DND-41 (cell line): ENCODE results near the gene FOXP1.

Experiments used
- ATAC-seq: fragments of 200-7000 bp; cut with Tn5 transposase; 3 replicates; pipeline ENCODE4 v1.9.1; 2021; ENCODE audit warnings: low read depth; ENCODE audit not compliant: insufficient read depth
- DNase-seq: peaks from one replicate; pipeline ENCODE4 v3.0.0-alpha.2; 2020
- H2AFZ ChIP-seq: 2 replicates; pipeline ENCODE4 v1.6.0; 2012; ENCODE audit warnings: low read depth, low read length
- H3K27ac ChIP-seq: 2 replicates; pipeline ENCODE4 v1.5.1; 2012; ENCODE audit warnings: low read length, inconsistent platforms
- H3K27me3 ChIP-seq: fragments of 200-600 bp; sonication (generic); 2 replicates; pipeline ENCODE4 v1.6.0; 2012; ENCODE audit warnings: low read length, mild to moderate bottlenecking, inconsistent platforms; ENCODE audit not compliant: insufficient read depth, poor library complexity
- H3K36me3 ChIP-seq: 2 replicates; pipeline ENCODE4 v1.5.1; 2012; ENCODE audit warnings: low read length, inconsistent platforms; ENCODE audit not compliant: insufficient read depth
- H3K4me1 ChIP-seq: 2 replicates; pipeline ENCODE4 v1.5.1; 2012; ENCODE audit warnings: mild to moderate bottlenecking, low read length; ENCODE audit not compliant: insufficient read depth
- H3K4me2 ChIP-seq: 2 replicates; pipeline ENCODE4 v1.6.0; 2012; ENCODE audit warnings: mild to moderate bottlenecking, moderate library complexity, low read length, inconsistent platforms; ENCODE audit not compliant: insufficient read depth
- H3K4me3 ChIP-seq, 2 experiments: fragments of 200-600 bp in 1 of 2; shearing (Covaris generic) in 1 of 2; 2 replicates each; pipeline ENCODE4 v1.5.1; 2012 to 2016; ENCODE audit warnings: inconsistent platforms in 2 of 2, low read length in 2 of 2, mild to moderate bottlenecking in 2 of 2, low read depth in 1 of 2, moderate library complexity in 1 of 2
- H3K79me2 ChIP-seq: 2 replicates; pipeline ENCODE4 v1.6.0; 2012; ENCODE audit warnings: low read length, inconsistent platforms; ENCODE audit not compliant: insufficient read depth
- H3K9ac ChIP-seq: 2 replicates; pipeline ENCODE4 v1.6.0; 2012; ENCODE audit warnings: low read depth, mild to moderate bottlenecking, inconsistent platforms, low read length, moderate library complexity
- H3K9me3 ChIP-seq: 2 replicates; pipeline ENCODE4 v1.5.1; 2012; ENCODE audit warnings: low read length, moderate library complexity, mild to moderate bottlenecking, inconsistent platforms; ENCODE audit not compliant: insufficient read depth, severe bottlenecking
- H4K20me1 ChIP-seq: 2 replicates; pipeline ENCODE4 v1.6.0; 2012; ENCODE audit warnings: low read length; ENCODE audit not compliant: insufficient read depth
- CTCF ChIP-seq: IDR thresholded peaks from 2 replicates; pipeline ENCODE4 v1.5.1; 2012; ENCODE audit warnings: borderline replicate concordance, low read length, moderate library complexity, mild to moderate bottlenecking; ENCODE audit not compliant: poor library complexity, severe bottlenecking; ENCODE audit errors: extremely low read depth
- EZH2 ChIP-seq: IDR thresholded peaks from 3 replicates; pipeline ENCODE4 v1.6.1; 2012; ENCODE audit warnings: borderline replicate concordance, low read depth, mild to moderate bottlenecking, moderate library complexity, low read length, inconsistent platforms; ENCODE audit not compliant: severe bottlenecking

Gene FOXP1

GRCh38 chr3:71600646-71601288 is 17.2 kb upstream of the FOXP1 start:
- no peak for ATAC-seq
- Histone ChIP-seq H2AFZ (no peak overlapping the region), H3K27me3 (no peaks in the 10 kb centered on the region), H4K20me1 (no peaks in the 10 kb centered on the region), H3K9me3 (no peaks in the 10 kb centered on the region), H3K79me2 (no peaks in the 10 kb centered on the region), H3K4me3 (no peak overlapping the region), H3K36me3 (no peaks in the 10 kb centered on the region), H3K4me2 (no peak overlapping the region), H3K4me1 (no peaks in the 10 kb centered on the region), H3K9ac (no peak overlapping the region), H3K27ac (no peak overlapping the region)
- DNase-seq, result no peak
- no peak for TF ChIP-seq EZH2
- no peak for TF ChIP-seq CTCF

- ATAC-seq, result no peak
These were observed 15.9 kb upstream of the FOXP1 start for GRCh38 chr3:71599416-71599815.

DNA sequence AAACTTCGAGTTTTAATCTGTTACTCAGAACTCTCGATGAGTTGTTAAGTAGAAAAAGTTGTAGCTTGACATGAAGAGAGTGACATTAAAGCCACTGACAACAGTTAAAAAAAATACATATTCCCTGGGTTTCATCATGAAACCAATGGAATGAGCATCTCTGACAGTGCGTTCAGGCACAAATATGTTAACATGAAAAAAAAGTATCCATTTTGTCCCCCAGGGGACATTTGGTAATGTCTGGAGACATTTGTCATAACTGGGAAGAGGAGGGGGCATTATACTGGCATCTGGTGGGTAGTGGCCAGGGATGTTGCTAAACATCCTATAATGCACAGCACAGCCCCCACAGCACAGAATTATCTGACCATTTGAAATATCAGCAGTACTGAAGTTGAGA is 14.8 kb upstream of the FOXP1 start:
- Histone ChIP-seq H4K20me1 (no peaks in the 10 kb centered on the region), H3K4me3 (no peak overlapping the region), H3K4me2 (no peak overlapping the region), H3K4me1 (no peaks in the 10 kb centered on the region), H3K36me3 (no peaks in the 10 kb centered on the region), H3K9ac (no peak overlapping the region), H3K27me3 (no peaks in the 10 kb centered on the region), H3K9me3 (no peaks in the 10 kb centered on the region), H3K79me2 (no peaks in the 10 kb centered on the region), H3K27ac (no peak overlapping the region), H2AFZ (no peak overlapping the region)
- DNase-seq (no peak), ATAC-seq (no peak)
- TF ChIP-seq EZH2 (no peak), CTCF (no peak)

More at GRCh38 chr3:71599416-71599815, 15.9 kb upstream of the FOXP1 start:
- H3K4me3 ChIP-seq, result no peak overlapping the region
- H3K36me3 ChIP-seq, result no peaks in the 10 kb centered on the region
- H3K4me2 ChIP-seq, result no peak overlapping the region
- TF ChIP-seq EZH2 (no peak), CTCF (no peak)
- no peaks in the 10 kb centered on the region for H3K79me2 ChIP-seq
- H3K9ac ChIP-seq, result no peak overlapping the region
- H3K9me3 ChIP-seq, result no peaks in the 10 kb centered on the region
- no peak for DNase-seq
- no peak overlapping the region for H2AFZ ChIP-seq
- H3K27ac ChIP-seq, result no peak overlapping the region
- no peaks in the 10 kb centered on the region for H3K4me1 ChIP-seq
- no peaks in the 10 kb centered on the region for H3K27me3 ChIP-seq
- no peaks in the 10 kb centered on the region for H4K20me1 ChIP-seq
